Prostate gland (tissue), 2 donors: ENCODE results near the gene HNRNPR.

Source experiments
- CTCF ChIP-seq, 4 experiments: fragments of 200-600 bp in 2 of 4; fragments of 450-650 bp in 2 of 4; sonication (generic) in 2 of 4; IDR thresholded peaks; 1 replicate in 3 of 4; 2 replicates in 1 of 4; pipeline ENCODE4 v1.5.1; 2016 to 2019; ENCODE audit warnings: antibody characterized with exemption in 4 of 4, mild to moderate bottlenecking in 2 of 4, moderate library complexity in 2 of 4
- POLR2A ChIP-seq: fragments of 450-650 bp; IDR thresholded peaks from one replicate; pipeline ENCODE4 v1.6.1; 2016; ENCODE audit warnings: antibody characterized with exemption, mild to moderate bottlenecking
- POLR2AphosphoS5 ChIP-seq: sonication (generic); formaldehyde crosslinking; IDR thresholded peaks from one replicate; pipeline ENCODE4 v1.6.1; 2017; ENCODE audit warnings: antibody characterized with exemption

- TF ChIP-seq CTCF (IDR thresholded peaks at IDR 0.05) (no peak), POLR2A (no peak), POLR2AphosphoS5 (no peak)
These were observed 13.2 kb downstream of the HNRNPR start for GRCh38 chr1:23330846-23331245.
